GM19351 (cell line): Measurements from ENCODE around the gene KCNK3.

Experiments
- ATAC-seq: cut with Tn5 transposase; IDR thresholded peaks from one replicate; pipeline ENCODE4 v1.9.1; 2021; ENCODE audit warnings: mild to moderate bottlenecking, moderate library complexity; ENCODE audit not compliant: unreplicated experiment

The KCNK3 gene

GRCh38 chr2:26772064-26773001 lies 79.8 kb downstream of the KCNK3 start:
- ATAC-seq = no peak

GRCh38 chr2:26776195-26776800 lies 83.8 kb downstream of the KCNK3 start:
- no peak for ATAC-seq

DNA sequence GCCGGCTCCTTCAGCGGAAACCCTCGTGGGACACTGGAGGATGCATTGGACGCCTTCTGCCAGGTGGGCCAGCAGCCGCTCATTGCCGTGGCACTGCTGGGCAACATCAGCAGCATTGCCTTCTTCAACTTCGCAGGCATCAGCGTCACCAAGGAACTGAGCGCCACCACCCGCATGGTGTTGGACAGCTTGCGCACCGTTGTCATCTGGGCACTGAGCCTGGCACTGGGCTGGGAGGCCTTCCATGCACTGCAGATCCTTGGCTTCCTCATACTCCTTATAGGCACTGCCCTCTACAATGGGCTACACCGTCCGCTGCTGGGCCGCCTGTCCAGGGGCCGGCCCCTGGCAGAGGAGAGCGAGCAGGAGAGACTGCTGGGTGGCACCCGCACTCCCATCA lies 85.6 kb downstream of the KCNK3 start:
- ATAC-seq = no peak

GRCh38 chr2:26778507-26778906 lies 86.0 kb downstream of the KCNK3 start:
- ATAC-seq = no peak

DNA sequence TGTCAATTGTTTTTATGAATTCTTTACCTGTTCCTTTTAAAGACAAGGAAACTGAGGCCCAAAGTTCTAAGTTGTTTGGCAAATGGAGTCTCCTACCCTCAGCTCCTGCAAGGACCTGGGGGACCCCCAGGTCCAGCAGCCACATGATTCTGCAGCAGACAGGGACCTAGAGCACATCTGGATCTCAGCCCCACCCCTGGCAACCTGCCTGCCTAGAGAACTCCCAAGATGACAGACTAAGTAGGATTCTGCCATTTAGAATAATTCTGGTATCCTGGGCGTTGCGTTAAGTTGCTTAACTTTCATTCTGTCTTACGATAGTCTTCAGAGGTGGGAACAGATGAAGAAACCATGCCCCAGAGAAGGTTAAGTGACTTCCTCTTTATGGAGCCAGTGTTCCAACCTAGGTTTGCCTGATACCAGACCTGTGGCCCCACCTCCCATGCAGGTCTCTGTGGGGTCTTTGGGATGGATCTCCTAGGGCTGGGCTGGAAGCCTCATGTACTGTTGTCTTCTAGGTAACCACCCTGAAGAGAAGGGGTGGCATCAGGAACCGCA lies 87.8 kb downstream of the KCNK3 start:
- ATAC-seq = no peak
